ENCODE data around the gene NOS2.
"Not testable (repeated sequence)": the region's sequence is repeated elsewhere in the genome, so short reads cannot be mapped to it uniquely, and the experiment has no call there.

The NOS2 gene

DNA sequence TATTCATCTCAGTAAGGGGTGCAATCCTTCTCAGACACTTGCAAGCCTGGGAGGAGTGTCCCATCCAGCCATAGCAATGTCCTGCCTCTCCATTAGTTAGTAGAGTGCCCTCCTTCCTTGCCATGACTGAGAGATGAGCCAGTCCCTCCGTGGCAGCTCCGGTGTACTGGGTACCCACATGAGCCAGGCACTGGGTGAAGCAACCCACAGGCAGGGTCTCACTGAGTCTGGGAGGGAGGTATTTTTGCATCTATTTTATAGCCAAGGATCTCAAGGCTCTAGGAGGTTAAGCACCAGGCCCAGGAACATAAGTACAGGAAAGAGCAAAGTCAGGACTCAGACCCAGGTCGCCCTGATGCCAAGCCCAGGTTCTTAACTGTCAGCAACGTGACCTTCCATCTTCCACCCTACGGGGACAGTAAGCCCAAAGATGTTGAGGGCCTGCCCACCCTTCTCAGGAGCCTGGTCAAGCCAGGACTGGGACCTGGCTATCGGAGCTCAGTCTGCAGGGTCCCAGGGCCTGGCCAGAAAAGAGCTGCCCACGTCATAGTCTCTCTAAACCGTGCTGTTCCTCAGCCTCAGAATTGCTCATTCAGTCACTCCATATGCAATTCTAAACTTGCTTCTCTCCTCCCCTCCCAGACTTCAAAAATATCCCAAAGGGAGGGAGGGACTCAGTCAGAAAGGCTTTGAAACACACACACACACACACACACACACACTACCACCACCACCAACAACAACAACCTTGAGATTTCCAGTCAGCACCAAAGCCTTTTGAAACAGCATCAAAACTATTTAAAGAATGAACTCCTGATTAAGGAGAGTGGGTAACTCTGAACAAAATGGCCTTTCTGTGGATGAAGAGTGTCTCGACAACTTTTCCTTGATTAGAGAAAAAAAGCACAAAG is 16.6 kb downstream of the NOS2 start:
- no peak for DNase-seq

DNA sequence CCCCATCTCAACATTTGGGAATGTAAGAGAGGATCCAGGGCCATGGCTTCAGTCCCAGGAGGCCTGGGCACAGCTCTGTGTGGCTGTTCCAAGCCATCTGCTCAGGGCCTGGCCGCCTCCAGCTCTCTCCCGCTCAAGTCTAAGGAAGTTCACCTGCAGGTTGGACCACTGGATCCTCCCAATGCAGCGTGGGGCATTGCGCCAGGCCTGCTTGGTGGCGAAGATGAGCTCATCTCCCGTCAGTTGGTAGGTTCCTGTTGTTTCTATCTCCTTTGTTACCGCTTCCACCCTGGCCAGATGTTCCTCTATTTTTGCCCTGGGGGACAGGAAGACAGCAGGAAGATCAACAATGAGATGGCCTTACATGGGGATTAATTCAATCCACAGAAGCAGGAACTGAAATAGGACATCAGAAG is 17.5 kb downstream of the NOS2 start:
- DNase-seq, result no peak

DNA sequence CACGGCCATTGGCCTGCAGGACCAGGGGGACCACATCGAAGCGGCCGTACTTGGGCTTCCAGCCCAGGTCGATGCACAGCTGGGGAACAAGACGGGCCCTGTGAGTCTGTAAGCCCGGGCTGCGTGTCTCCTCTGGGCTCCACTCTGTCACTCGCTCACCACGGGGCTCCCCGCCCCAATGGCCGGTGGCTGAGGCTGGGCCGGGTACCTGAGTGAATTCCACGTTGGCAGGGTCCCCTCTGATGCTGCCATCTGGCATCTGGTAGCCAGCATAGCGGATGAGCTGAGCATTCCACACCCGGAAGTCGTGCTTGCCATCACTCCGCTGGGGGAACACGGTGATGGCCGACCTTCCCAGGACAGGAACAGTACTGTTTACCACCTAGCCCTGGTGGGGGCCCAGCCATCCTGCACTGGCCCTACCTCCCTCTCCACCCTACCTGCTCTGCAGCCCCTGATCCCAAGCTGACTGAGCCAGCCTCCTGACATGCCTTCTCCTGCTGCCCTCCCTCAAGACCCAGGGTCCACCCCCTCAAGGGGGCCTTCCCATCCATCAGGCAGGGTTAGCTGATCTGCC is 19.4 kb downstream of the NOS2 start:
- DNase-seq, result no peak

DNA sequence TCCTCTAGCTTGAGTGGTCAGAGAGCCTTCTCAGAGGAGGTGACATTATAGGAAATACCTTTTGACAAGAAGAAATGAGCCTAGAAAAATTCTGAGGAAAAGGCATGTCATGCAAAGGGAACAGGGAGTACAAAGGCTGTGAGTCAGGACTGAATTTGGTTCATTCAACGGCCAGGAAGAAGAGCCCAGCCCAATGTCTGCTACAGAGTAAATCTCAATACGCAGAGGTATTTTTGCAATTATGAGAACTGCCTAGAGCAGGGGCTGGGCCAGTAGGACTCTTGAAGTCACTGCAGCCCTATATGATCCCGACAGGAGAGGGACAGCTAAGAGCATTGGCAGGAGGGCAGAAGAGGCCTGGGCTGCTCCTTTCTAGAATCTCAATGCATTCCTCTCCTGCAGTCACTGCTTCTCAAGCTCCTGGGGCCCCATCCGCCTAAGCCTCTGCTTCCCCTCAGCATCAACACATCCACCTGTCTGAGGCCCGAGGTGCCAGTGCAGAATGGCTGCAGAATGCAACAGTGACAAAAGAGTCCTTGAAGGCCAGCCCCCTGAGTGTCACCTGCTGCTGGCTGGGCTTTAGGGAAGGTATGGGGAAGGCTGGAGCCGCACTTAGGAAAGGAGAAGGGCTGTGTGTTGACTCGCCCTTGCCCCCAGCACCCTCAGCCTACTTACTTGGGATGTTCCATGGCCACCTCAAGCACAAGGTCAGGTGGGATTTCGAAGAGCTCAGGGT is 20.1 kb downstream of the NOS2 start:
- DNase-seq, result no peak

DNA sequence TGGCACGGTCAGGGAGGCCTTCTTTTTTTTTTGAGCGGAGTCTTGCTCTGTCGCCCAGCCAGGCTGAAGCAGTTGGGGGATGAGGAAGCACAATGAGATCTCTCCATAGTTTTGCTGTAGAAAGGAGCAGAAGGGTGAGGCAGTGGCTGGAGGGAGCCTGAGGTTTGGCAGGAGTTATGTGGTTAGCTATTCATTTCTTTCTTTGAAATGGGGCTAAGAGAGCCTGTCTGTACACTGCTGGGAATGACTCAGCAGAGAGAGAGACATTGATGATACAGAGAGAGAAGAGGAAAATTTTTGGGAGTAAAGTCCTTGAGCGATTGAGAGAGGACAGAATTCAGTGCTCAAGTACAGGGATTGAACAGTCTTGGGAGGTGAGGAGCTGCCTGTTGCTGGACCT is 22.1 kb downstream of the NOS2 start:
- no peak for DNase-seq

DNA sequence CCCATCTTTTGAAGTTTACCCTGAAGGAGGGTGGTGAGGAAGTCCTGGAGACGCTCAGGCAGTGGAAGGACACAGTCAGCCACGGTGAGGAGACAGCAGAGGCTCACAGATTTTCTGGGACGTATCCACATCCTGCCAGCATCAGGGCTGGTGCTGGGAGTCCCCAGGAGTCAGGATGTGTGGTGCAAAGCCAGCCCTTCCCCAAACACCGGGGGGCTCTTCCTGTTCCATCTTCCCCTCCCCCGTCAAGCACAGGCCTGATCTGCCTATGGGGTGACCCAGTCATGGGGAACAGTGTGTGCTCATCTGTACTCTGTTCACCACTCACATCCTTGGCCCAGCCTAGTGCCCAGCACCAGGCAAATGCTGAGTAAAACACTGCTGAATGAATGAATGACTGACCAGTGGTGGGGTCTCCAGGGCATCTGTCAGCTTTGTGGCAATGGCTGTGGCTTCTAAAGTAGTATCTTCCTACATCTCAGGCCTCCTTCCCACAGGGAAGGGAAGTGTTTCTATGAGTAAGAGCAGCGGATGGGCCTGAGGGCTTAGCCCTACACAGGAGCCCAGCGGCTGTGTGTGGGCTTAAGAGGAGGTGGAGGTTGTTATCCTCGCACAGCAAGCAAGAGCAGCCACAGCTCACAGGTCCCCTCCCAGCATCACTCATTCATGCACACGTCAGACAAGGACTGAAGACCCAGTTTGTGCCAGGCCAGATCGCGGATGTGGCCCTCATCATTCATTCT is 23.3 kb downstream of the NOS2 start:
- no peak for DNase-seq

DNA sequence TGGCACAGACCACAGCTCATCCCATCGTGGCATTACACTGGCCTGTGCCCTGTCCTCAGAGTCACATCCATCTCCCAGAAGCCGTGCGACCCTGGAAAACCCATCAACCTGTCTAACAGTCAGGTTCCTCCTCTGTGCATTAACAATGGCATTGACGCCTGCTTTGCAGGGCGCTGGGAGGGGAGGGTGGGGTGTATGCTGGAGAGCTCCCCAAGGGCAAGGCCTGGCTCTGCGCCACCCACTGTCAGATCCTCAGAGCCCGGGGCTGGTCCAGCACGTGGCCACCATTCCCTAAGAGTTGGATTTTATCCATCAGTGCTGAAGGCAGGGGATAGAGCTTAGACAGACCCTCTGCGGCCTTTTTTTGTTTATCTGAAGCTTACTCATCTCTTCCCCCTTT is 28.7 kb downstream of the NOS2 start:
- DNase-seq, result no peak

DNA sequence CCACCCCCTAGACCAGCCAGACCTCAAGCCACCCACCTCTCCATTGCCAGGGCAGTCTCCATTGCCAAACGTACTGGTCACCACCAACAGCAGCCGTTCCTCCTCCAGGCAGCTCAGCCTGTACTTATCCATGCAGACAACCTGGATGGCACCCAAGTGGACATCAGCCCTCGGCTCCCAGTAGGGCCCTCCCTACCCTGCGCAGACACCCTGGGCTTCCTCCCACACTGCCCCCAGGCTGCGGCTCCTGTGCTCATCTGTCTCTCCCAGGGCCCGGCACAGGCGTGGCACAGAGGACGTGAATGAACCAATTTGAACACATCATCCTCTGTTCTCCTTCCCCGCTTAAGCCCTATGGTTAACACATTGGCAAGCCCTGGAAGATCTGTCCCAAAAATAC is 29.5 kb downstream of the NOS2 start:
- no peak for DNase-seq

DNA sequence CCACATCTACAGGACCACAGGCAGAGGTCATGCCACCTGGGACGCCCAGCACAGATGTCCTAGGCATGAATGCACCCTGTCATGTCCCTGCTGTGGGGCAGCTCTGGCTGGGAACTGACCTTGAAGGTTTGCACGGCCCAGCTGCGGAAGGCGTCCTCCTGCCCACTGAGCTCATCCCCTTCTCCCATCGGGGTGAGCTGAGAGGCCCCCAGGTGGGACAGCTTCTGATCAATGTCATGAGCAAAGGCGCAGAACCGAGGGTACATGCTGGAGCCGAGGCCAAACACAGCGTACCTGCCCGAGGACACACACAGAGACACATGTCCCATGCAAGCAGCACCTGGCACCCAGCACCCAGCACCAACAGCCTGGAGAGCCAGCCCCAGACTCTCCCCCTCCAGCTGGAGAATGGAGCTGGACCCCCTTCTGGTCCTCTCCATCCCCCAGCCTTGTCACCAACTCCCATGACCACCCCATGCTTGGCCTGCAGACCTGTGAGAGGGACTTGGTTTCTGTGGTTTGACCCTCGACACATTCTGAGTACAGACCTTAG is 31.4 kb downstream of the NOS2 start:
- DNase-seq, result no peak

DNA sequence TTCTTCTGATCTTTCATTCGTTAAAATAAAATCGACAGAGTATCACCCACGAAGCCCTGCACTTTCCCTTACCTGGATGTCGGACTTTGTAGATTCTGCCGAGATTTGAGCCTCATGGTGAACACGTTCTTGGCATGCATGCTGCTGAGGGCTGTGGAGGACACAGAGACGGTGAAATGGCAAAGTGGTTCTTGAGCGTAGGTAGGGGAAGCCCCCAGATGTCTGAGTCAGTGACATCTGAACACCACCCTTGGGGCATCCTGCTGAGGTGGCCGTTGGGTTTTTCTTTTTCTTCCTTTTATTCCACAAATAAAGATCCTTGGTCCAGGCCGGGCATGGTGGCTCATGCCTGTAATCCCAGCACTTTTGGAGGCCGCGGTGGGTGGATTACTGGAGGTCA is 33.9 kb downstream of the NOS2 start:
- no peak for DNase-seq

DNA sequence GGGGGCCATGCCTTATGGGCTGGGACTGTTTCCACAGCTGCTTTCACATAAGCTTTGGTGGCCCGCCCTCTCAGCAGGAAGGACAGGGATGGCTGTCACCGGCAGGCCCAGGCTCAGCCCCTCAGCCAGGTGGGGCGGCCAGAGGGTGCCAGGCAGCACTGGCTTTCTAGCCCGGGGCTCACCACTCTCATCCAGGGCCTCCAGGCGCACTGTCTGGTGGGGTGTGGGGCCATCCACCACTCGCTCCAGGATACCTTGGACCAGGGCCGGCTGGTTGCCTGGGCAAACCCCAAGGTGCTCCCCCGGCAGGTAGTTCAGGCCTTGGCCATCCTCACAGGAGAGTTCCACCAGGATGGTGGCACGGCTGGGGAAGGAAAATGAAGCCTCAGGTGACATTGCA is 35.0 kb downstream of the NOS2 start:
- no peak for DNase-seq

DNA sequence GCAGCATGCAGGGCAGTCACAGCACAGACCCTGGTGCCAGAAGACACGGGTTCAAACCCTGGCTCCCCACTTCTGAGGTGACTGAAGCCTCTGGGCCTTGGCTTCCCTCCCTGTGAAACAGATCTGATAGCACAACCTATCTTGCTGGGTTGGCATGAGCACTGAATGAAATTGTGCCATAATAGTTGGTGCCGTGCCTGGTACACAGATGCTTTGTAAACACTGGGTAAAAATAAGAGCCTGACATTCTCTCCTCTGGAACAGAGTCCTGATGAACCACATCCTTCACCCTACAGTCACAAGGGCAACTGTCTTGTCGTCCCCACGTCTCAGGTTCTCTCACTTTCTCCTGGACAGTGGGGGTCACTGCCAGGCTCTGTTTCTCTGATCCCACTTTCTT is 35.7 kb downstream of the NOS2 start:
- no peak for DNase-seq

DNA sequence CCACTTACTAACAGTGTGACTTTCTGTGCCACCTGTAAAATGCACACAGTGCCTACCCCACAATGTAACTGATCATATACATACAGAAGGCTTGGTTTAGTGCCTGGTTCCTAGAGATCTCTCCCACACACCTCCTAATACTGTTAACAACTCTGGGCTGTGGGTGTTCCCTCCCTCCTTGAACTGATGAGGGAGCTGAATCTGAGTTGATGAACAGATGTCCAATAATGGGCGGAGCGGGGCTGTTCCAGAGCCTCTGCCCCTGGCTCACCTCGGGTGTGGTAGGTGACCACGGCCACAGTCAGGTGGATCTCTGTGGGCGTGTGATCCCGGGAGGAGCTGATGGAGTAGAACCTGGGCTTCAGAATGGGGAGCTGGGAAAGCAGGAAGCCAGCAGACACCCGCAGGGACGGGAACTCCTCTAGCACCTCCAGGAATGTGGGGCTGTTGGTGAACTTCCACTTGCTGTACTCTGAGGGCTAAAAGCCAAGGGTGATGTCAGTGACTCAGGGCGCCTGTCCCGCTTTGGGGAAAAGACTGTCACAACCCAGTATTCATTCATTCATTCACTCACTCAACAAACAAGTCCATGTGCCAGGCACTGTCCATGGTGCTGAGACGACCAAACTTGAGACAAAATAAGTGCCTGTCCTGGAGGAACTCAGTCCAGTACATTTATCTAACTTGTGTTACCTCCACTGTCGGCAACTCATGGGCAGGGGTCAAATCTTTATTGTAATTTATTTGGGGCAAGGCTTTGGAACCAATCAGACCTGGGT is 37.6 kb downstream of the NOS2 start:
- DNase-seq, result no peak

DNA sequence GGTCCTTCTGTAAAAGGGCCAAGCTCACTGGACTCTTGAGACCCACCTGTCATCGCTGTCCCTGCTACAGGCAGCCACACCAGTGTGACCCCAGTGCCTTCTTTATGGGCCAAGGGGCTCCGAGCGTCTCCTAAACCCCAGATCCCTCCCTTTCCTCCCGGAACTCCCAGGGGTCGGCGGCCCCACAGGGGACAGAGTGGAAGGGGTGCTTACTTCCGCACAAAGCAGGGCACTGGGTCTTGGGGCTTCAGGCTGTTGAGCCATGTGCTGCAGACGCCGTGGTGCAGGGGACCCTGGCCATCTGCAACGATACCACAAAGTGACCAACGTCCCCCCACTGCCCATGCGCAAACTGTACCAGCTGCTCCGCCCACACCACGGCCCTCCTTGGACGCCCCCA is 39.4 kb downstream of the NOS2 start:
- DNase-seq, result not testable (repeated sequence)

DNA sequence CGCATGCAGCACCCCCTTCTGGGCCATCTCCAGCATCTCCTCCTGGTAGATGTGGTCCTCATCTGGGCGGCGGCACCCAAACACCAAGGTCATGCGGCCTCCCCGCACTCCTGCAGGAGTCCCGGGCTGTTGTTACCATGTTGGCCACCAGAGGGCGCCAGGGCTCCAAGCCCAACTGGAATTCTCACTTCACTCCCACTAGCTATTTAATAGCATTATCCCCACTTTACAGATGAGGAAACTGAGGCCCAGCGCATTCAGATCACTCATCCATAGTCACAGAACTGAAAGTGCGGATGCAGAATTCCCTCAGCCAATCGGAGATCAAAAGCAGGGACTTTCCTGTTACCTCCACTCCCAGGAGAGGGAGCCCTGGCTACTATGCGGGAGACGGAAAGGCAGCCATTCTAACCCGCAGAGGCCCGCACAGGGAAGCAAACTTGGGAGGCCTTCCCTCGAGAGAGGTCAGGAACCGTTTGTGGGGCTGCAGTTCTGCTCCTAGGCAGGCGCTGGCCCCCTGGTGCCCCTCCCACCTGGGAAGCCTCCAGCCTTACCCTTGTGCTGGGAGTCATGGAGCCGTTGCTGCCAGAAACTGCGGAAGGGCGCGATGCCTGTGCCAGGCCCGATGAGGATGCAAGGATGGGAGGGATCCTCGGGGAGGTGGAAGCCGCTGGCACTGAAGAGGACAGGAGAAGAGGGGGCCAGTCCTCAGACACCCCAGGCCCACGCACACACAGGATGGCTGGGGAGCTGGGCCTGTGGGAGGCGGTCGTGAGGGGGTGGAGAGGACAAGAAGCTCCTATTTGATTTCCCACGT is 40.1 kb downstream of the NOS2 start:
- DNase-seq, result no peak

DNA sequence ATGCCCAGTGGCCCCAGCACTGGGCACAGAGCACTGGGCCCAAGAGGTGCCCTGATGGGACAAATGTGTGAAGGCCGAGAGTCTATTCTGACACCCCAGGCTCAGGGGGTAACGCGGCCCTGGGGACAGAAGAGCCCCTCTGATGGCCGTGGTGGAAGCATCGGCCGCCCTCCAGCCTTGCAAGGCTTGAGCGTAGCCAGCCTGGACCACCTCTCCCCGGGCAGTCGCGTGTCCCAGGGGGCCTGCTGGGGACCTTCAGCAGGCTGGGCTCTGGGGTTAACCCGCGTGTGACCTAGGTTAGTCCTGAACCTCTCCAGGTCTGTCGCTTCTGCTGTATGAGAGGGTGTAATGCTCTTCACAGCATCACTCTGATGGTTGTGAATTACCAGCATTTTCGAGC is 40.8 kb downstream of the NOS2 start:
- no peak for DNase-seq

DNA sequence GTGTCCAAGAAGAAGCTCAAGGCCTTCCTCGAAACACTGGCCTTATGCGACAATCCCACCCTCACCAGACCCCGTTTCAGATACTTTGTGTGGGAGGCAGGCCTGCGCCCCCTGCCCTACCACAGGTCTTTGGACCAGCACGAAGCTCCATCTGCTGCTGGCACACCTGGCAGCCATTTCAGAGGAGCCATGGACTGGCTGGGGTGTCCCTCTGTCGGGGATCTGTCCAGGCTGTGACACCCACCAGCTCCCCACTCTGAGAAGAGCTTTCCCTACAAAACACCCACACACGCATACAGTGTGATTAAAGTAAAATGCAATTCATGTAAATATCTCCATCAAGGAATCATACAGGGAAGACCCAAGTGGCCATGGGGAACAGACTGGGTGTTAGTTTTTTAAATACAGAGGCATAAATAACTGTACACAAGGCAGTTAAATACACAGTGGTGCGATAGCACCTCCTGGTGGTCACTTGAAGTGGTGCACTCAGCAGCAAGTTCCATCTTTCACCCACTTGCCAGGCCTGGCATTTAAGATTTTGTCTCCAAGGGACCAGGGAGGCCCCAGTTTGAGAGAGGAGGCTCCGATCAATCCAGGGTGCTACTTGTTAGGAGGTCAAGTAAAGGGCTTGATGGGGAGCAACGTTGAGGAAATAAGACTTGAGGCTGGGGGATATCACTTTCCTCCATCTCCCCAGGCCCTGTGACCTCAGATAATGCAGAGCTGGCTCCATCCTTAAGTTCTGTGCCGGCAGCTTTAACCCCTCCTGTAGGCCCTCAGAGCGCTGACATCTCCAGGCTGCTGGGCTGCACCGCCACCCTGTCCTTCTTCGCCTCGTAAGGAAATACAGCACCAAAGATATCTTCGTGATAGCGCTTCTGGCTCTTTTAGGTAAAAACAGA is 43.6 kb downstream of the NOS2 start:
- DNase-seq, result peak; percentile 20

DNA sequence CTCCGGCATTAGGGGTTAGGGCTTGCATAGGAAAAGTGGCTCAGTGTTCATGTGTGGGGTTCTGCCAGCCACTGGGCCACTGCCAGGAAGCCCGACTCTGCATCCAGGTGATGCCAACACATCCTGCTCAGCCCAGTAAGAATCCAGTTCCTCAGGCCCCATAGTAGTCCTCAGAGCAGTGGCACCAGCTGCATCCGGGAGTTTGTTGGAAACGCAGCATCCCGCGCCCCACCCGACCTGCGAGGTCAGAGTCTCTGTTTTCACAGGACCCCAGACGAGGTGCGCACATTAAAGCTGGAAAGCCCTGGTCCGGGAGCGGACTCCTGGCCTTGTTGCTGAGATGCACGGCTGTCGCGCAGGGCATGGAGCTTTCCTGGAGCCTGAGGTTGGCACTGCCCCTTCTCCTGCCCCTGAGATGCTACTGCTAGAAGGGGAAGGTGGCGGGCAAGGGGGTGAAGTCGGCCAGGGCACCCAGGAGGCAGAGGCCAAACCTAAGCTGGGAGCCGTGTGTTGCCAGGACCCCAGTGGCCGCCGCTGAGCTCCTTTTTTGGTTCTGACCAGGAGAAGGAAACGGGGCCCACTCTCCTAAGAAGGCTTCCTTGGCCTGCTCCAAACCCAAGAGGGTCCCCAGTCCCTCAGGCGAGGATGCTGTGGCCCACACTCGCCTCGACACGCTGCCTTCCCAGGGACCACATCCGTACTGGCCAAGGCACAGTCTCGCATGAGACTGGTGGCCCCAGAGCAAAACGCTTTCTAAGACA is 44.4 kb downstream of the NOS2 start:
- DNase-seq, result no peak

DNA sequence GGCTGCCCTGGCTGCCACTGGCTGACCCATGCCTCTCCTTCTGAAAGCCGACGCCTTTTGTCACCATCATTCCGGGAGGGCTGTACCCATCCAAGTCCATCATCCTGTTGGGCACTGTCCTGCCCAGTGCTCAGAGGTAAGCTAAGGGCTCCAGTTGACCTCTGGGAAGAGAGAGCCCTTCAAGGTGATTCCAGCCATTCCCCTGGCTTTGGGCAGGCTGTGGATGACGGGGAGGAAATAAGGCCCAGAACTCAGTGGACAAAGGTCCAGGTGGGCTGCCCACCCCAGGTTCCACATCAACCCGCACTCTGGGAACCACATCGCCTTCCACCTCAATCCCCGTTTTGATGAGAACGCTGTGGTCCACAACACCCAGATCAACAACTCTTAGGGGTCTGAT is 45.8 kb downstream of the NOS2 start:
- no peak for DNase-seq

Data from NCI-H2107 (cell line).